Measurements from ENCODE around the gene PPP2R5B. TPM values are rescaled to one million over a fixed set of nuclear protein-coding genes. Genes with fewer than 3 reads are reported as not detected.

The PPP2R5B gene
- total RNA-seq, 1 donor from 2014 or later: 26.8 TPM

GRCh38 chr11:64913171-64913727 lies 11.2 kb upstream of the PPP2R5B start:
- Mint-ChIP-seq H3K9me3 (ENCODE audit: unreplicated experiment) (no peaks in the 10 kb centered on the region), H3K4me3 (ENCODE audit: unreplicated experiment) (no peak overlapping the region), H3K4me1 (ENCODE audit: unreplicated experiment) (peaks cover 22% of the 10 kb centered on the region), H3K27me3 (ENCODE audit: unreplicated experiment) (no peaks in the 10 kb centered on the region), H3K27ac (ENCODE audit: unreplicated experiment) (no peak overlapping the region), H3K36me3 (ENCODE audit: unreplicated experiment) (peaks cover 19% of the 10 kb centered on the region)
- DNase-seq (ENCODE audit: extremely low spot score, unreplicated experiment): no peak
- no peak for TF ChIP-seq CTCF (IDR thresholded peaks at IDR 0.05)

GRCh38 chr11:64914123-64914522 lies 10.4 kb upstream of the PPP2R5B start:
- H3K27me3 Mint-ChIP-seq (ENCODE audit: unreplicated experiment): no peaks in the 10 kb centered on the region
- H3K9me3 Mint-ChIP-seq (ENCODE audit: unreplicated experiment): no peaks in the 10 kb centered on the region
- H3K36me3 Mint-ChIP-seq (ENCODE audit: unreplicated experiment): peaks cover 15% of the 10 kb centered on the region
- peak; percentile 84 for DNase-seq (ENCODE audit: extremely low spot score, unreplicated experiment)
- no peak overlapping the region for H3K27ac Mint-ChIP-seq (ENCODE audit: unreplicated experiment)
- TF ChIP-seq CTCF (IDR thresholded peaks at IDR 0.05): no peak
- no peak overlapping the region for H3K4me3 Mint-ChIP-seq (ENCODE audit: unreplicated experiment)
- peaks cover 24% of the 10 kb centered on the region for H3K4me1 Mint-ChIP-seq (ENCODE audit: unreplicated experiment)

GRCh38 chr11:64915376-64915887 lies 9.1 kb upstream of the PPP2R5B start:
- peaks cover 15% of the 10 kb centered on the region for H3K36me3 Mint-ChIP-seq (ENCODE audit: unreplicated experiment)
- H3K27me3 Mint-ChIP-seq (ENCODE audit: unreplicated experiment): no peaks in the 10 kb centered on the region
- no peaks in the 10 kb centered on the region for H3K9me3 Mint-ChIP-seq (ENCODE audit: unreplicated experiment)
- no peak for TF ChIP-seq CTCF (IDR thresholded peaks at IDR 0.05)
- no peak overlapping the region for H3K27ac Mint-ChIP-seq (ENCODE audit: unreplicated experiment)
- peak overlapping the region; percentile 83 for H3K4me3 Mint-ChIP-seq (ENCODE audit: unreplicated experiment)
- peaks cover 24% of the 10 kb centered on the region for H3K4me1 Mint-ChIP-seq (ENCODE audit: unreplicated experiment)
- no peak for DNase-seq (ENCODE audit: extremely low spot score, unreplicated experiment)

GRCh38 chr11:64916040-64916774 lies 8.3 kb upstream of the PPP2R5B start:
- Mint-ChIP-seq H3K36me3 (ENCODE audit: unreplicated experiment) (peaks cover 10% of the 10 kb centered on the region), H3K27ac (ENCODE audit: unreplicated experiment) (peak overlapping the region; percentile 90), H3K4me3 (ENCODE audit: unreplicated experiment) (peak overlapping the region; percentile 83), H3K9me3 (ENCODE audit: unreplicated experiment) (no peaks in the 10 kb centered on the region), H3K4me1 (ENCODE audit: unreplicated experiment) (peaks cover 24% of the 10 kb centered on the region), H3K27me3 (ENCODE audit: unreplicated experiment) (no peaks in the 10 kb centered on the region)
- no peak for TF ChIP-seq CTCF (IDR thresholded peaks at IDR 0.05)
- DNase-seq (ENCODE audit: extremely low spot score, unreplicated experiment): no peak
